ENCODE results near the gene POU2F3.
"Not testable (repeated sequence)": the region's sequence is repeated elsewhere in the genome, so short reads cannot be mapped to it uniquely, and the experiment has no call there.

The POU2F3 gene

DNA sequence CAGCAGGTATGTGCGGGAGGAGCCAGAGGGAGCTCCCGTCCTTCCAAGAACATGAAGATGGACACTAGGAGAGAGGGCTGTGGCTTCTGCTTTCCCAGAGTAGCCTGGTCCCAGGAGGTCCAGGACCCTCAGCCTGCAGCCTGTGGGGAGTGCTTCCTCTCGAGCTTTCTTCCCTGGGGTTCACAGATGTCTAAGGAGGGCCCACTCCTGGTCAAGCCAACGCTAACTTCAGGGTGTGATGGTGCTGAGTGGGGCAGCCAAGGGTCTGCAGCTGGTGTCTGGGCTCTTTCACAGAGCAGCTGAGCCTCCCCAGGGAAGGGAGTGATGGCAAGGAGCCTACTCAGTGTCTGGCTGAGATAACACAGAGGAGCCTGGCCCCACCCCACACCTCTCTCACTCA, 3.3 kb downstream of the POU2F3 start:
- peaks cover 20% of the 10 kb centered on the region for H3K27me3 ChIP-seq (ENCODE audit: low read depth, low read length)
- H3K9me3 ChIP-seq (ENCODE audit: control insufficient read depth in 1 of 2, low read length in 2 of 2) = no peaks in the 10 kb centered on the region
- H3K4me1 ChIP-seq (ENCODE audit: control insufficient read depth in 1 of 2, insufficient read depth in 2 of 2, low read length in 2 of 2) = peaks cover 3 to 9% of the 10 kb centered on the region in 2 donors
- no peaks in the 10 kb centered on the region for H3K36me3 ChIP-seq (ENCODE audit: control insufficient read depth in 1 of 2, insufficient read depth in 2 of 2, low read length in 2 of 2)
- no peak overlapping the region for H3K27ac ChIP-seq (ENCODE audit: low read length)
- no peak overlapping the region for H3K4me3 ChIP-seq (ENCODE audit: low read depth in 1 of 2, low read length in 2 of 2)

DNA sequence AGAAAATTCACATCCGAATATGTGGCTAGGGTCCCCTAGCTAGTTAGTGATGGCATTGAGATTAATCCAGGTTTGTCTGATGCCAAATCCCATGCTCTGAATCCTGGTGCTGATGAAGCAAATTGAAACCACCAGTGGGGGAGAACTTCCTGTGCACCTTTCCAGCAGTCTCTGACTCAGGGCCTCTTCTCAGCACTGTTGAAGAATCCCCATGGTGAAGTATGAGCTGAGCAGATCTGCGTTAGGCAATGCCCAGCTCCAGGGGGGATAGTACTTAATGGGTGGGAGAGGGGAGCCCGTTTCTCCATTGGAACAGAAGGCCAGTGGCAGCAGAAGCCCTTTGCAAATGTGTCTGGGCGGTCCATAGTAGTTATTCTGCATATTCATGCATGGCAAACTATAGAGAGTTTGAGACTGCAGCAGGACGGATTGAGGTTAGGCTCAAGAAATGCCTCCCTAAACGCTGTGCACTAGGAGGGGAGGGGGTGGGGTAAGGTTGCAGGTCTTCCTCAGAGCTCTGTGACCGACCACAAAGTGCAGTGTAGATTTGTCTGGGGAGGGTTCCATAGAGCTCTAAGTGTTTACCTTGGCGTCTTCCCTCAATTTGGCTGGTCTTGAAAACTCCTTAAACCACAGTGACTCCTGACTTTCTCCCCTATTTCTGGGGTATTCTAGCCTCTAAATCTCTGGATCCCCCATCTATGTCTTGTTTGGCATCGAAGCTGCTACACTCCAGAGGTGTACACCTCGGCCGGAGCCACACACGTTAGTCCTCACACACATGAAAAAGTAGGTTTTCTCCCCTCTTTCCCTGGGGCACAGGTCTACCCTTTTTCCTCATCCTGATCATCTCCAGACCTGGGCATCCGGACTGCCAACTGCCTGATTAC, 4.8 kb downstream of the POU2F3 start:
- no peaks in the 10 kb centered on the region for H3K36me3 ChIP-seq (ENCODE audit: control insufficient read depth in 1 of 2, insufficient read depth in 2 of 2, low read length in 2 of 2)
- H3K4me3 ChIP-seq (ENCODE audit: low read depth in 1 of 2, low read length in 2 of 2) = no peak overlapping the region
- no peak overlapping the region for H3K27ac ChIP-seq (ENCODE audit: low read length)
- H3K9me3 ChIP-seq (ENCODE audit: control insufficient read depth in 1 of 2, low read length in 2 of 2) = no peaks in the 10 kb centered on the region
- peaks cover 3 to 7% of the 10 kb centered on the region in 2 donors for H3K4me1 ChIP-seq (ENCODE audit: control insufficient read depth in 1 of 2, insufficient read depth in 2 of 2, low read length in 2 of 2)
- H3K27me3 ChIP-seq (ENCODE audit: low read depth, low read length) = peaks cover 20% of the 10 kb centered on the region

DNA sequence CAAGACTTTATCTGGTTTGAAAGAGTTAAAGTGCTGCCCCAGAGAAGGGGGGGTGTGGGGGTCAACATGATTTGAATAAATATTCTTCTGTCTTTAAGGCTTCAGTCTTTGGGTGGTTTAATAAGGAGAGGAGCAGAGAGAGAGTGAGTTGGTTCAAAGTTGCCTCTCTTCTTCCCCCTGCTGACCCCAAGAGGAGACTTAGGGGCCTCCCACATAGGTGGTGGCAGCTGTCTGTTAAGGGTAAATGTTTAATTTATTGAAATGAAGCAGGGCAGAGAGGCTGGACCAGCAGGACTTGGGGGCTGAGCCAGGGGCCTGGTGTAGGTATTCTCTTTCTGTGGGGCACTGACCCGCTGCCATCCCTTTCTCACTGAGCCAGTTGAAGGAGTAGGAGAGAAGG, 5.5 kb downstream of the POU2F3 start:
- Histone ChIP-seq H3K27ac (ENCODE audit: low read length) (no peak overlapping the region), H3K4me1 (ENCODE audit: control insufficient read depth in 1 of 2, insufficient read depth in 2 of 2, low read length in 2 of 2) (peaks cover 0 to 2% of the 10 kb centered on the region in 2 donors), H3K4me3 (ENCODE audit: low read depth in 1 of 2, low read length in 2 of 2) (no peak overlapping the region), H3K9me3 (ENCODE audit: control insufficient read depth in 1 of 2, low read length in 2 of 2) (no peaks in the 10 kb centered on the region), H3K36me3 (ENCODE audit: control insufficient read depth in 1 of 2, insufficient read depth in 2 of 2, low read length in 2 of 2) (no peaks in the 10 kb centered on the region), H3K27me3 (ENCODE audit: low read depth, low read length) (peaks cover 17% of the 10 kb centered on the region)

DNA sequence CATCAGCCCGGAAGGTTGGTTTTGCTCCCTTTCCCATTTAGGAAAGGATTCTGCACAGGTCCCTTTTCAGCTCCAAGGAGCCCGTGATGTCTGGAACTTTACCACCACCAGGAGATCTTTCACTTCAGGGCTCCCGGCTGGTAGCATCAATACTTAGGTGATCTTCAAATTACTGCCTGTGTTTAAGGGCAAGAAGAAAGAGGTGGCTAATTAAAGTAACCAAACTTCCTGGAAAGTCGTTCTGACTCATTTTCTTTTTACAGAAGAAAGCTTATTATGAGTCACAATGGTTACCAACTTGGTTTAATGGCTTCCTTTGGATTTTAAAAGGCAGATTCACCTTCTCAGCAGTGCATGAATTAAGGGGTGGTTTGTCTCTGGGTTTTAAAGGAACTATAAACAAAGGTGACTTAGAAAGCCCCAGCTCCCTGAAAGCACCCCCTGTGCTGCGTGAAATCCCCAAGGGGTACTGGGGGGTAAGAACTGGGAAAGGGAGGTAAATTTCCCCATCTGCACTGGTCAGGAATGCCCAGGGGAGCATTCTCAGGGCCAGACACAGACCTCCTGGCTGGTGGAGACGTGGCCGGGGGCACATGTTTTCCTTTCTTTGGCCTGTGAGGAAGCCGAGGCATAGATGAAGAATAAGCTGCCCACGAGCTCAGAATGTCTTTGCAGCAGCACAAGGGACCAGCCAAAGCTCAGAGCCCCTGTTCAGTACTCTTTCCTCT, 8.8 kb downstream of the POU2F3 start:
- Histone ChIP-seq H3K4me1 (ENCODE audit: control insufficient read depth in 1 of 2, insufficient read depth in 2 of 2, low read length in 2 of 2) (no peaks in the 10 kb centered on the region), H3K9me3 (ENCODE audit: control insufficient read depth in 1 of 2, low read length in 2 of 2) (no peaks in the 10 kb centered on the region), H3K4me3 (ENCODE audit: low read depth in 1 of 2, low read length in 2 of 2) (no peak overlapping the region), H3K36me3 (ENCODE audit: control insufficient read depth in 1 of 2, insufficient read depth in 2 of 2, low read length in 2 of 2) (no peaks in the 10 kb centered on the region), H3K27ac (ENCODE audit: low read length) (no peak overlapping the region), H3K27me3 (ENCODE audit: low read depth, low read length) (peaks cover 7% of the 10 kb centered on the region)

DNA sequence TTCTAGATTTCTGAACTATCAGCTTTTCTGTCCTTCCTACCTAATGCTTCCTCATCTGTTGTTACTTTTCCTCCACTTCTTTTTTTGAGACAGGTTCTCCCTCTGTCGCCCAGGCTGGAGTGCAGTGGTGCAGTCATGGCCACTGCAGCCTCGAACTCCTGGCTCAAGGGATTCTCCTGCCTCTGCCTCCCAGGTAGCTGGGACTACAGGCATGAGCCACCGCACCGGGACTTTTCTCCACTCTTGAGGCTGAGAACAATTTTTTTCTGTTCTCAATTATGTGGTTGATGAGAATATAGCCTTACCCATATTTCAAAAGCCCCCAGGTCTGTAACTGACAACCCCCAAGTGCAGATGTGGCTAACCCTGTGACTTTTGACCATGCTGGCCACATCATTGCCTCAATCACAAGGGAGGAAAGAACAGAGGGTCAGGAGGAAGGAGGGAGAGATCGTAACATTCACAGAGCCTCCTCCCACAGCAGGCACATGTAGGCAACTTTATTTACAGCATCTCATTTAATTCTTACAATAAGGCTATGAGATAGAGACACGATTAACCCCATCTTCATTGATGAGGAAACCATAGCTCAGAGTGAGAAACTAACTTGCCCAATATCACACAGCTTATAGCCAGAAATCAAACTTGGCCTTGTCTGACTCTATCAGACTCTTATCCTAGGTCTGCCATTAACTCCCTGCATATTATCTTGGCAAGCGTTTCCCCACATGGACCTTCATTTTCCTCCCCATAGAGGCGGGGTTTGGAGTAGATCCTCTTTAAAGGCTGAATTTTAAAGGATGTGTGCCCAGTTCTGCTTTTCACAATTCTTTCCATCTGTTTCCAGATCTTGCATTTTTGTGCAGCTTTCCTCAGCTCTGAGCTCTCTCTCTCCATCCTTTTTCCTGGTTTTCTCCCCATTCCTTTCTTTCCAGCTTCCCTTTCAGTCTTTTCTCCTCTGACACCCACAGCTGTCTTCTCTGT, 9.6 kb downstream of the POU2F3 start:
- Histone ChIP-seq H3K36me3 (ENCODE audit: control insufficient read depth in 1 of 2, insufficient read depth in 2 of 2, low read length in 2 of 2) (no peaks in the 10 kb centered on the region), H3K27me3 (ENCODE audit: low read depth, low read length) (peaks cover 7% of the 10 kb centered on the region), H3K27ac (ENCODE audit: low read length) (no peak overlapping the region), H3K9me3 (ENCODE audit: control insufficient read depth in 1 of 2, low read length in 2 of 2) (no peaks in the 10 kb centered on the region), H3K4me3 (ENCODE audit: low read depth in 1 of 2, low read length in 2 of 2) (no peak overlapping the region), H3K4me1 (ENCODE audit: control insufficient read depth in 1 of 2, insufficient read depth in 2 of 2, low read length in 2 of 2) (no peaks in the 10 kb centered on the region)

DNA sequence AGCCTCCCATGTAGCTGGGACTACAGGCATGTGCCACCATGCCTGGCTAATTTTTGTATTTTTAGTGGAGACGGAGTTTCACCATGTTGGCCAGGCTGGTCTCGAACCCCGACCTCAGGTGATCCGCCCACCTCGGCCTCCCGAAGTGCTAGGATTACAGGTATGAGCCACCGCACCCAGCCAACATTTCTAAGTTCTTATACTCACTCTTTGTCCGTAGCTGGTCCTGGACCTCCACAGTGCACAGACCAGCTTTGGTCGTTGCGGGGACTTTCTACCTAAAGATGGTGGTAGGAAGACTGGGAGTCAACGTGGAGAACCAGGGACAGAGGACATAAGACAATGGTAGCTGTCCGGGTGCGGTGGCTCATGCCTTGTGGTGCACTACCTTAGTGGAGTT, 13.4 kb downstream of the POU2F3 start:
- H3K36me3 ChIP-seq (ENCODE audit: control insufficient read depth in 1 of 2, insufficient read depth in 2 of 2, low read length in 2 of 2); H3K9me3 ChIP-seq (ENCODE audit: control insufficient read depth in 1 of 2, low read length in 2 of 2); H3K4me1 ChIP-seq (ENCODE audit: control insufficient read depth in 1 of 2, insufficient read depth in 2 of 2, low read length in 2 of 2); H3K27ac ChIP-seq (ENCODE audit: low read length); H3K4me3 ChIP-seq (ENCODE audit: low read depth in 1 of 2, low read length in 2 of 2): not testable (repeated sequence)
- H3K27me3 ChIP-seq (ENCODE audit: low read depth, low read length) = peaks cover 17% of the 10 kb centered on the region

DNA sequence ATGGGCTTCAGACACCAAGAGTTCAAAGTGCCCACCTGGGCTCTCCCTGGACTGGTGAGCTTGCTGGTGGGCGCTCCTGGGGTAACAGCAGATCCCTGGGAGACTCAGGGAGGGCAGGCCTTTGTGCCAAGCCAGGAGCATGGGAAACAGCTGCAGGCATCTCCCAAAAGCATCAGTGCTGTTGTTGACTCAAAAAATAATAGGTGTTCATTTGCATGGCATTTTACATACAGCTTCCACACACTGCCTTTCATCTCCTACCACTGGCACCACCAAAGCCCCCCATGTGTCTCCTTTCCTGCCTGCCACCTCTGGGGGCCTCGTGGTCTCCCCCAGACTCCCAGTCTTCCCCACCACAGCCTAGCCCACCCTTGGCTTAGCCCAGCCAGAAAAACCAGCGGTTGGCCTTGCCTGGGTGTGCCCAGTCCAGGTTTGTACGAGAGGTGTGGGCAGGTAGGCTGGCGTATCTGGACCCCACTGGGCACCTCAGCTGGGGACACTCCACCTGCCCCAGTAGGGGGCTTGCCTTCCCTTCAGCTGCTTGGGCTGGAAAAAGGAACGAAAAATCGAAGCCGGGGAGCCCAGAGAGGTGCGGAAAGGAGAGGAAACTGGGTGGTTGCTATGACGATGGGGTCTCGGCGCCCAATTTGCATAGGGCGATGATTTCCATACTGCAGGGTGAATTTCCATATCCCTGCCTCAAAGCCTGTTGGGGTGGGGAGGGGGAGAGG, 15.0 kb downstream of the POU2F3 start:
- Histone ChIP-seq H3K9me3 (ENCODE audit: control insufficient read depth in 1 of 2, low read length in 2 of 2) (no peaks in the 10 kb centered on the region), H3K27ac (ENCODE audit: low read length) (no peak overlapping the region), H3K4me1 (ENCODE audit: control insufficient read depth in 1 of 2, insufficient read depth in 2 of 2, low read length in 2 of 2) (no peaks in the 10 kb centered on the region), H3K4me3 (ENCODE audit: low read depth in 1 of 2, low read length in 2 of 2) (no peak overlapping the region), H3K36me3 (ENCODE audit: control insufficient read depth in 1 of 2, insufficient read depth in 2 of 2, low read length in 2 of 2) (no peaks in the 10 kb centered on the region), H3K27me3 (ENCODE audit: low read depth, low read length) (peaks cover 17% of the 10 kb centered on the region)

DNA sequence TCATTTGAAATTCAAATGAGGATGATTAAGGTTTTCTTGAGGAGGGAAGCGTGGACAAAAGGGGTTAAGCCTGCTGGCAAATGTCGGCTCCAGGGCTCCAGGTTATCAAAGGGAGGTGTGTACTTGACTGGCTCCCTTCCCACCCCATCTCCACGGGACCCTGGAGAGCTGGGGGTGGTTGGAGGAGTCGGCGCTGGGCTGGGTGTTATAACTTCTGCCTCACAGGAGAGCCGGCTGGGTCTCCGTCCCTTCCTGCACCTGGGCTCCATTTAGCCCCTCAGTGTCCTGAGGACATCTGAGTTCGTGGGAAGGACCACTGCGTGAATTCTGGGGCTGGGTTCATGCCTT, 15.6 kb downstream of the POU2F3 start:
- Histone ChIP-seq H3K4me3 (ENCODE audit: low read depth in 1 of 2, low read length in 2 of 2) (no peak overlapping the region), H3K4me1 (ENCODE audit: control insufficient read depth in 1 of 2, insufficient read depth in 2 of 2, low read length in 2 of 2) (no peaks in the 10 kb centered on the region), H3K27me3 (ENCODE audit: low read depth, low read length) (peaks cover 17% of the 10 kb centered on the region), H3K36me3 (ENCODE audit: control insufficient read depth in 1 of 2, insufficient read depth in 2 of 2, low read length in 2 of 2) (no peaks in the 10 kb centered on the region), H3K9me3 (ENCODE audit: control insufficient read depth in 1 of 2, low read length in 2 of 2) (no peaks in the 10 kb centered on the region), H3K27ac (ENCODE audit: low read length) (no peak overlapping the region)

DNA sequence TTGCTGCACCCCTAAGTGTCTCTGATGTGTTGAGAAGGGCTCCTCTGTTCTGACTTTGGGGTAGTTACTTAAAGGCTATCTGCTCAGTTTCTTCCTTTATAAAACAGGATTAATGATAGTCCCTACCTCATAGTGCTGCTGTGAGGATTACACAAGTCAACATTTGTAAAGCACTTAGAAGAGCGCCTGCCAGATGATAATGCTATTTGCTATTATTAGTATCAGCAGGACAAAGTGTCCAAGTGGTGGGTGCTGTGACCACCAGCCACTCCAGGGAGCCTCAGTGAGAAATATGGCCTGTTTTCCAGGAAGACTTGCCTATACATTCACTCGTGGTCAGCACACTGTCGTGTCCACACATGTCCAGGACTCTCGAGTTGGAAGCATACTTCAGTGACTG, 16.2 kb downstream of the POU2F3 start:
- Histone ChIP-seq H3K27ac (ENCODE audit: low read length) (no peak overlapping the region), H3K27me3 (ENCODE audit: low read depth, low read length) (peaks cover 17% of the 10 kb centered on the region)

DNA sequence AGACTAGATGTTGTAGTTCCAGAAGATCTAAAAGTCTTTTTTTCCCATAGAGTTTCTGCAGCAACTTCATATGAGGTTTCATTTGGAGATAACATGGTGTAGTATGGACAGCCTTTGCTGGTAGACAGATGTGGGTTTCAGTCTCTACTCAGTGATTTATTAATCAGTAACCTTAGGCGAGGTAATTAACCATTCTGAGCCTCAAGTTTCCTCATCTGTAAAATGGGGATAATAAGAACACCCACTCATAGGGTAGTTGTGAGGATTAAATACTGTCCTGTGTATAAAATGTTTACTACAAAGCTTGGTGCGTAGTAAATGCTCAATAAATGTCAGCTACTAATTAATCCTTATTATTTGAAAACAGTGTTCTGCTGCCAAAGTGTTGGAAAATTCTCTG, 16.8 kb downstream of the POU2F3 start:
- H3K4me3 ChIP-seq (ENCODE audit: low read depth in 1 of 2, low read length in 2 of 2) = no peak overlapping the region
- H3K27ac ChIP-seq (ENCODE audit: low read length) = no peak overlapping the region
- no peaks in the 10 kb centered on the region for H3K4me1 ChIP-seq (ENCODE audit: control insufficient read depth in 1 of 2, insufficient read depth in 2 of 2, low read length in 2 of 2)
- H3K36me3 ChIP-seq (ENCODE audit: control insufficient read depth in 1 of 2, insufficient read depth in 2 of 2, low read length in 2 of 2) = no peaks in the 10 kb centered on the region
- H3K9me3 ChIP-seq (ENCODE audit: control insufficient read depth in 1 of 2, low read length in 2 of 2) = no peaks in the 10 kb centered on the region
- H3K27me3 ChIP-seq (ENCODE audit: low read depth, low read length) = peaks cover 17% of the 10 kb centered on the region

More for the DNA sequence above, 16.2 kb downstream of the POU2F3 start:
- Histone ChIP-seq H3K4me3 (ENCODE audit: low read depth in 1 of 2, low read length in 2 of 2) (no peak overlapping the region), H3K9me3 (ENCODE audit: control insufficient read depth in 1 of 2, low read length in 2 of 2) (no peaks in the 10 kb centered on the region), H3K36me3 (ENCODE audit: control insufficient read depth in 1 of 2, insufficient read depth in 2 of 2, low read length in 2 of 2) (no peaks in the 10 kb centered on the region), H3K4me1 (ENCODE audit: control insufficient read depth in 1 of 2, insufficient read depth in 2 of 2, low read length in 2 of 2) (no peaks in the 10 kb centered on the region)
